NCI-H128 (cell line): ENCODE measurements around the gene DST.

Source experiments
- DNase-seq: peaks from one replicate; lab custom pipeline; 2025; ENCODE audit not compliant: unreplicated experiment; lab: John Stamatoyannopoulos, UW

Gene DST

GRCh38 chr6:56488281-56488680 is 154.4 kb downstream of the DST start:
- no peak for DNase-seq

GRCh38 chr6:56486681-56487080 is 156.0 kb downstream of the DST start:
- DNase-seq, result no peak

GRCh38 chr6:56484669-56485068 is 158.0 kb downstream of the DST start:
- DNase-seq, result no peak

GRCh38 chr6:56483929-56484328 is 158.8 kb downstream of the DST start:
- DNase-seq, result no peak

- DNase-seq, result no peak
Measured at GRCh38 chr6:56482525-56482924, 160.2 kb downstream of the DST start.

GRCh38 chr6:56481957-56482356 is 160.7 kb downstream of the DST start:
- DNase-seq, result no peak

GRCh38 chr6:56480654-56481337 is 161.9 kb downstream of the DST start:
- no peak for DNase-seq

GRCh38 chr6:56480246-56480645 is 162.4 kb downstream of the DST start:
- DNase-seq, result no peak

- DNase-seq, result no peak
Measured at GRCh38 chr6:56479381-56479780, 163.3 kb downstream of the DST start.

- no peak for DNase-seq
Measured at GRCh38 chr6:56478202-56478601, 164.5 kb downstream of the DST start.

- no peak for DNase-seq
Measured at GRCh38 chr6:56477241-56477640, 165.4 kb downstream of the DST start.

GRCh38 chr6:56475736-56476457 is 166.8 kb downstream of the DST start:
- DNase-seq, result no peak

- DNase-seq, result no peak
Measured at GRCh38 chr6:56474532-56474931, 168.2 kb downstream of the DST start.

- no peak for DNase-seq
Measured at GRCh38 chr6:56463443-56463842, 179.2 kb downstream of the DST start.

- no peak for DNase-seq
Measured at GRCh38 chr6:56459030-56459805, 183.5 kb downstream of the DST start.

- DNase-seq, result no peak
Measured at GRCh38 chr6:56458324-56458884, 184.3 kb downstream of the DST start.

- DNase-seq, result no peak
Measured at GRCh38 chr6:56456785-56457184, 185.9 kb downstream of the DST start.

- no peak for DNase-seq
Measured at GRCh38 chr6:56450882-56451739, 191.6 kb downstream of the DST start.

- no peak for DNase-seq
Measured at GRCh38 chr6:56450376-56450775, 192.3 kb downstream of the DST start.

GRCh38 chr6:56448046-56448445 is 194.6 kb downstream of the DST start:
- no peak for DNase-seq

- DNase-seq, result no peak
Measured at GRCh38 chr6:56445818-56446217, 196.9 kb downstream of the DST start.
